Measurements from ENCODE around the gene ZMYND11.

- TF ChIP-seq, protein P1, sequence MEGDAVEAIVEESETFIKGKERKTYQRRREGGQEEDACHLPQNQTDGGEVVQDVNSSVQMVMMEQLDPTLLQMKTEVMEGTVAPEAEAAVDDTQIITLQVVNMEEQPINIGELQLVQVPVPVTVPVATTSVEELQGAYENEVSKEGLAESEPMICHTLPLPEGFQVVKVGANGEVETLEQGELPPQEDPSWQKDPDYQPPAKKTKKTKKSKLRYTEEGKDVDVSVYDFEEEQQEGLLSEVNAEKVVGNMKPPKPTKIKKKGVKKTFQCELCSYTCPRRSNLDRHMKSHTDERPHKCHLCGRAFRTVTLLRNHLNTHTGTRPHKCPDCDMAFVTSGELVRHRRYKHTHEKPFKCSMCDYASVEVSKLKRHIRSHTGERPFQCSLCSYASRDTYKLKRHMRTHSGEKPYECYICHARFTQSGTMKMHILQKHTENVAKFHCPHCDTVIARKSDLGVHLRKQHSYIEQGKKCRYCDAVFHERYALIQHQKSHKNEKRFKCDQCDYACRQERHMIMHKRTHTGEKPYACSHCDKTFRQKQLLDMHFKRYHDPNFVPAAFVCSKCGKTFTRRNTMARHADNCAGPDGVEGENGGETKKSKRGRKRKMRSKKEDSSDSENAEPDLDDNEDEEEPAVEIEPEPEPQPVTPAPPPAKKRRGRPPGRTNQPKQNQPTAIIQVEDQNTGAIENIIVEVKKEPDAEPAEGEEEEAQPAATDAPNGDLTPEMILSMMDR (IDR thresholded peaks at IDR 0.05 in 8 of 11, conservative IDR thresholded peaks at IDR 0.05 in 3 of 11), result no peak
- TF ChIP-seq POLR2A (IDR thresholded peaks at IDR 0.05), result no peak
Measured at GRCh38 chr10:266974-267425, 131.7 kb downstream of the ZMYND11 start.
